Esophagus muscularis mucosa (tissue), 4 donors: Measurements from ENCODE around the gene CSNK2A3. TPM values are rescaled to one million over a fixed set of nuclear protein-coding genes. Genes with fewer than 3 reads are reported as not detected.

Experiments used
- DNase-seq: peaks from one replicate; pipeline ENCODE4 v3.0.0-alpha.2; 2017; ENCODE audit errors: extremely low spot score
- H3K27ac ChIP-seq, 4 donors: fragments of 200-600 bp; sonication (generic); replicated peaks in 1 of 4; 1 replicate in 3 of 4; 2 replicates in 1 of 4; pipeline ENCODE4 v1.5.1; 2016 to 2019; ENCODE audit warnings: mild to moderate bottlenecking in 1 of 4
- H3K27me3 ChIP-seq, 4 donors: fragments of 200-600 bp; sonication (generic); one replicate each; pipeline versions ENCODE4 v1.5.1 to v1.6.0; 2016 to 2019
- H3K36me3 ChIP-seq, 4 donors: fragments of 200-600 bp; sonication (generic); one replicate each; pipeline ENCODE4 v1.5.1; 2016 to 2019
- H3K4me1 ChIP-seq, 4 donors: fragments of 200-600 bp; sonication (generic); one replicate each; pipeline ENCODE4 v1.5.1; 2016 to 2019
- H3K4me3 ChIP-seq, 4 donors: fragments of 200-600 bp; sonication (generic); 1 replicate in 2 of 4; 2 replicates in 2 of 4; pipeline ENCODE4 v1.5.1; 2016 to 2019; ENCODE audit warnings: mild to moderate bottlenecking in 4 of 4, moderate library complexity in 1 of 4
- H3K9me3 ChIP-seq, 4 donors: fragments of 200-600 bp; sonication (generic); 1 replicate in 3 of 4; 2 replicates in 1 of 4; pipeline ENCODE4 v1.5.1; 2016 to 2019
- EP300 ChIP-seq: sonication (generic); formaldehyde crosslinking; IDR thresholded peaks from one replicate; pipeline ENCODE4 v1.6.1; 2017; ENCODE audit warnings: antibody characterized with exemption
- POLR2A ChIP-seq: fragments of 450-650 bp; IDR thresholded peaks from one replicate; pipeline ENCODE4 v1.6.1; 2017; ENCODE audit warnings: antibody characterized with exemption, moderate library complexity, mild to moderate bottlenecking, low read depth
- POLR2AphosphoS5 ChIP-seq, 2 donors: sonication (generic); formaldehyde crosslinking; IDR thresholded peaks; one replicate each; pipeline ENCODE4 v1.6.1; 2017; ENCODE audit warnings: antibody characterized with exemption in 2 of 2
- WGBS: methylation state at CpG from one replicate; pipeline ENCODE4 v1.1.5; 2018; 5-methylcytosine and 5-hydroxymethylcytosine counted together
- intact Hi-C: fragments of 100-400 bp; cut with DNase I; formaldehyde crosslinking; loops from one replicate; pipeline ENCODE4 v1.15.1; 2023
- total RNA-seq, 4 donors: library from RNA; depleted of rRNA; stranded (reverse); fragments of >200 nt; gene quantifications; one replicate each; pipeline versions ENCODE4 v1.1.0 to v1.2.1, GENCODE V29; 2016
- TF ChIP-seq, protein P1 (sequence below), 3 experiments: fragments of 200-600 bp in 2 of 3; fragments of 450-650 bp in 1 of 3; sonication (generic) in 2 of 3; IDR thresholded peaks; one replicate each; pipeline ENCODE4 v1.5.1; 2017 to 2019; ENCODE audit warnings: antibody characterized with exemption in 3 of 3, mild to moderate bottlenecking in 2 of 3, moderate library complexity in 1 of 3

The CSNK2A3 gene
- total RNA-seq, 4 donors from 2014 or later = 0.83 to 2.8 (median 1.1) TPM

DNA sequence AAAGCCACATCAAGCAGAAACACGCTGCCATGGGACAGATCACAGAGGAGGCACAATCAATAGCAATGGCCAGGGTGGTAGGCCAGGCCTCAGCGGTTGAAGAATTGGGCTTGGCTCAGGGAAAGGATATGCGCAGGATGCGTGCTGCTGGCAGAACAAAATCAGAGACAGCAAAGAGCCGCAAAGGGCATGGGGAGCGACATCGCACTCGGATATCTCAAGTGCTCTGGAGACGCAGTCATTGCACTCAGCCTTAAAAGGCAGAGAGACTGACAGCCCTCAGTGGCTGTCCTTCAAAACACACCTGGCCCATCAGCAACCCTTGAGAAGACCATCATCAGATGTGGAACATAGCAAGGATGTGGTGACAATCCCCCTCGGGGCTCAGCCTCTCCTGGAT lies 50.5 kb downstream of the CSNK2A3 start:
- Histone ChIP-seq H3K4me1 (no peaks in the 10 kb centered on the region), H3K9me3 (no peaks in the 10 kb centered on the region), H3K4me3 (no peak overlapping the region), H3K27me3 (no peaks in the 10 kb centered on the region), H3K36me3 (peaks cover 0 to 26% (median 12%) of the 10 kb centered on the region in 4 donors), H3K27ac (no peak overlapping the region)
- intact Hi-C loops = no loop called here
- DNase-seq = no peak
- 94% methylated on average over 10 of the region's 10 CpGs for WGBS
- TF ChIP-seq EP300 = no peak
- no peak for TF ChIP-seq POLR2AphosphoS5 (IDR thresholded peaks at IDR 0.05)
- no peak for TF ChIP-seq POLR2A
- TF ChIP-seq, protein P1, sequence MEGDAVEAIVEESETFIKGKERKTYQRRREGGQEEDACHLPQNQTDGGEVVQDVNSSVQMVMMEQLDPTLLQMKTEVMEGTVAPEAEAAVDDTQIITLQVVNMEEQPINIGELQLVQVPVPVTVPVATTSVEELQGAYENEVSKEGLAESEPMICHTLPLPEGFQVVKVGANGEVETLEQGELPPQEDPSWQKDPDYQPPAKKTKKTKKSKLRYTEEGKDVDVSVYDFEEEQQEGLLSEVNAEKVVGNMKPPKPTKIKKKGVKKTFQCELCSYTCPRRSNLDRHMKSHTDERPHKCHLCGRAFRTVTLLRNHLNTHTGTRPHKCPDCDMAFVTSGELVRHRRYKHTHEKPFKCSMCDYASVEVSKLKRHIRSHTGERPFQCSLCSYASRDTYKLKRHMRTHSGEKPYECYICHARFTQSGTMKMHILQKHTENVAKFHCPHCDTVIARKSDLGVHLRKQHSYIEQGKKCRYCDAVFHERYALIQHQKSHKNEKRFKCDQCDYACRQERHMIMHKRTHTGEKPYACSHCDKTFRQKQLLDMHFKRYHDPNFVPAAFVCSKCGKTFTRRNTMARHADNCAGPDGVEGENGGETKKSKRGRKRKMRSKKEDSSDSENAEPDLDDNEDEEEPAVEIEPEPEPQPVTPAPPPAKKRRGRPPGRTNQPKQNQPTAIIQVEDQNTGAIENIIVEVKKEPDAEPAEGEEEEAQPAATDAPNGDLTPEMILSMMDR (IDR thresholded peaks at IDR 0.05) = no peak
